Endothelial cell of umbilical vein (primary cell): ENCODE results near the gene EMC8.

Experiments used
- CTCF ChIP-seq, 2 donors: IDR thresholded peaks; 1 replicate in 1 of 2; 2 replicates in 1 of 2; pipeline ENCODE4 v1.5.1; 2011; ENCODE audit warnings: low read length in 2 of 2, mild to moderate bottlenecking in 2 of 2, moderate library complexity in 2 of 2, control low read depth in 1 of 2, inconsistent platforms in 1 of 2, low read depth in 1 of 2; ENCODE audit not compliant: insufficient read depth in 1 of 2; ENCODE audit errors: extremely low read depth in 1 of 2
- EZH2 ChIP-seq: IDR thresholded peaks from 2 replicates; pipeline ENCODE4 v1.6.1; 2012; ENCODE audit warnings: borderline replicate concordance, low read depth, mild to moderate bottlenecking, moderate library complexity, low read length, inconsistent platforms; ENCODE audit not compliant: severe bottlenecking
- GATA2 ChIP-seq: IDR thresholded peaks from 2 replicates; pipeline ENCODE4 v1.7.0; 2011; ENCODE audit warnings: low read depth, mild to moderate bottlenecking, moderate library complexity, mixed read lengths, low read length; ENCODE audit not compliant: insufficient read length, insufficient read depth
- JUN ChIP-seq: IDR thresholded peaks from 2 replicates; pipeline ENCODE4 v1.6.1; 2011; ENCODE audit warnings: borderline replicate concordance, low read depth; ENCODE audit not compliant: insufficient read length, insufficient read depth
- MAX ChIP-seq: IDR thresholded peaks from 2 replicates; pipeline ENCODE4 v1.6.1; 2011; ENCODE audit not compliant: insufficient read depth, insufficient read length
- POLR2A ChIP-seq: IDR thresholded peaks from 2 replicates; pipeline ENCODE4 v1.6.1; 2012; ENCODE audit warnings: low read depth, mild to moderate bottlenecking, control low read depth, low read length

GRCh38 chr16:85800321-85800669, 951 bp upstream of the EMC8 start:
- TF ChIP-seq CTCF (IDR thresholded peaks at IDR 0.05; ENCODE audit: extremely low read depth in 1 of 2, insufficient read depth in 1 of 2, low read depth in 1 of 2, low read length in 2 of 2) (no peak), MAX (no peak), EZH2 (no peak), POLR2A (no peak), GATA2 (no peak), JUN (no peak)
